Astrocyte of the cerebellum (primary cell): Measurements from ENCODE around the gene ENAM.
A peak's percentile ranks its signal among the peaks of the same experiment; 100 is the strongest.
"Not testable (repeated sequence)": the region's sequence is repeated elsewhere in the genome, so short reads cannot be mapped to it uniquely, and the experiment has no call there.

Experiments
- DNase-seq: peaks from one replicate; pipeline ENCODE4 v3.0.0-alpha.2; 2011; ENCODE audit warnings: low read depth
- H3K4me3 ChIP-seq: 2 replicates; pipeline ENCODE4 v1.5.1; 2011; ENCODE audit warnings: mild to moderate bottlenecking, low read depth, low read length, moderate library complexity
- in situ Hi-C: cut with HindIII; loops from 2 replicates; pipeline ENCODE4 v1.10.0; 2017; ENCODE audit warnings: low sequenced_read_pairs
- TF ChIP-seq, protein P1 (sequence below): IDR thresholded peaks from 2 replicates; pipeline ENCODE4 v1.5.1; 2012; ENCODE audit warnings: low read length, low read depth, moderate library complexity, mild to moderate bottlenecking; ENCODE audit errors: missing control alignments

ENAM gene

DNA sequence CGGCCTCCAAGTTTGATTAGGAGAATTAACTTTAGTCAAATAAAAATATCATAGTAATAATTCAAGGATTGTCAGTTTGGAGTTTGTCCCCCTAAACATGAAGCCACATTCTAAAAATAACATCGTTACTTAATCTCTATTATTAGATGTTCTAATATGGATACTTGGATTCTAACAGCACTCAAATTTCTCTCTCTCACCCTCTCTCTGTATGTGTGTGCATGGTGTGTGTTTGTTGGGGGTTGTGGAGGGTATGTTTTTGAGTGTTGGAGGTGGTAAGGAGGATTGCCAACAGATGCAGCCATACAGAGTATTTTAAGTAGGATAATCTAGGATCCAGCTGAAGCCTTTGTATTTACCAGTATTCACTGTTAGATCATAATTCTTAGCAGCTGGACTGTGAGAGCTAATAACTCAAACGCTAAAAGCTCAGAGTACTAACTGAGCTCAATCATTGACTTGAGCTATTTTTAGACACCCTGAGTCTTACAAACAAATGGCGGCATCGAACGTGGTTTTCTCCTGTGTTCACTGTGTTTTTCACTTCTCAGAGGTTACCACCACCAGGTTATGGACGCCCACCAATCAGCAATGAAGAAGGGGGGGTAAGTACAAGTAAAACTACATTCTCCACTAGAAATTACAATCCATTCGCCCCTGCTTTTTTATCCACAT lies 8.8 kb downstream of the ENAM start:
- H3K4me3 ChIP-seq = no peak overlapping the region
- DNase-seq = no peak
- in situ Hi-C loops = no loop called here
- TF ChIP-seq, protein P1, sequence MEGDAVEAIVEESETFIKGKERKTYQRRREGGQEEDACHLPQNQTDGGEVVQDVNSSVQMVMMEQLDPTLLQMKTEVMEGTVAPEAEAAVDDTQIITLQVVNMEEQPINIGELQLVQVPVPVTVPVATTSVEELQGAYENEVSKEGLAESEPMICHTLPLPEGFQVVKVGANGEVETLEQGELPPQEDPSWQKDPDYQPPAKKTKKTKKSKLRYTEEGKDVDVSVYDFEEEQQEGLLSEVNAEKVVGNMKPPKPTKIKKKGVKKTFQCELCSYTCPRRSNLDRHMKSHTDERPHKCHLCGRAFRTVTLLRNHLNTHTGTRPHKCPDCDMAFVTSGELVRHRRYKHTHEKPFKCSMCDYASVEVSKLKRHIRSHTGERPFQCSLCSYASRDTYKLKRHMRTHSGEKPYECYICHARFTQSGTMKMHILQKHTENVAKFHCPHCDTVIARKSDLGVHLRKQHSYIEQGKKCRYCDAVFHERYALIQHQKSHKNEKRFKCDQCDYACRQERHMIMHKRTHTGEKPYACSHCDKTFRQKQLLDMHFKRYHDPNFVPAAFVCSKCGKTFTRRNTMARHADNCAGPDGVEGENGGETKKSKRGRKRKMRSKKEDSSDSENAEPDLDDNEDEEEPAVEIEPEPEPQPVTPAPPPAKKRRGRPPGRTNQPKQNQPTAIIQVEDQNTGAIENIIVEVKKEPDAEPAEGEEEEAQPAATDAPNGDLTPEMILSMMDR = no peak

DNA sequence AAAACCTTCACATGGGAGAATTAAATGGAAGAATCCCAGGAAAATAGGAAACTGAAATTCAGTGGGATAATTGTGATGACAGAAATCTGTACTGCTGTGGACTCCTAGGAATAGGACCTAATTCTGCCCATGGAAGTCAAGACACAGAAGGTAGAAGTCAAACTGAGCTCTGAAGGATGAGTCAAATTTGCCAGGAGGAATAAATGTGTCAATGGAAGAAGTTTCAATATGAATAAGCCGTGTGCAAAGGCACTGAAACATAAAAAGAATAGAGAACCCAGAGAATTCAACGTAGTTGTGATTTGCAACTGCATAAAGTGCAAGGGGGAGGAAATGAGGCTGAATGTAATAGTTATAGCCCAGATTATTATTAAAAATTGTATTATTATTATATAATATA lies 11.6 kb downstream of the ENAM start:
- in situ Hi-C loops = no loop called here
- no peak for DNase-seq
- H3K4me3 ChIP-seq = no peak overlapping the region
- TF ChIP-seq, protein P1 = no peak

DNA sequence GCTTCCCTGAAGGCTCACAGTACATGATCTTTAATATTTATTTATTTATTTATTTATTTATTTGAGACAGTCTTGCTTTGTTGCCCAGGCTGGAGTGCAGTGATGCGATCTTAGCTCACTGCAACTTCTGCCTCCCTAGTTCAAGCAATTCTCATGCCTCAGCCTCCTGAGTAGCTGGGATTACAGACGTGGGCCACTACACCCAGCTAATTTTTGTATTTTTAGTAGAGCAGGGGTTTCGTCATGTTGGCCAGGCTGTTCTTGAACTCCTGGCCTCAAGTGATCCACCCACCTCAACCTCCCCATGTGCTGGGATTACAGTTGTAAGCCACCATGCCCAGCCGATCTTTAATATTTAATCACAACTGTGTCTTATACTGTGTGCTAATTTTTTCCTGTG lies 22.2 kb downstream of the ENAM start:
- H3K4me3 ChIP-seq, in situ Hi-C loops, DNase-seq: not testable (repeated sequence)

DNA sequence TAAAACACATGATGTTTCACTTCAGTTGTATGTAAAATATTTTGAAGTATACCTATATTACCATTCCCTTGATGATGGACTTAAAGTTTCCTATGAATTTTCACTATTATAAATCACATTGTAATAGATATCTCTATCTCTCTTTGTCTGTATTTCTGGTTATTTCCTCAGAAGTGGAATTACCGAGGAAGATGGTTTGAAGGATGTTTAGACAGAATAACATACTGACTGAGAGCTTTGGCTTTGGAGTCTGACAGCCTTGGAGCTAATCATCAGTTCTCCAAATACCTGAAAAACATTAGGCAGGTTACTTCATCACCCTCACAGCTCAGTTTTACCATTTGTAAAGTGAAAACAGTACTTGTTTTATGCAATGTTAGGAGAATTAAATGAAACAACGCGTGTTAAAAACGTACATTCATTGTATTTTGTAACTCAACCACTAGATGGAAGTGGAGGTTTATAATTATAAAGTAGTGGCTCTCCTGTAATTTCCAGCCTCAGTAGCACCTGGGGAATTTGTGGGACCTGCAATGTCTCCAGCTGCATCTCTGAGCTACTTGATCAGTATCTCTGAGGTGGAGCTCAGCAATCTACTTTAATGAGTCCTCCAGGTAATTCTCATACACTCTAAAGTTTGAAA lies 23.4 kb downstream of the ENAM start:
- in situ Hi-C loops = no loop called here
- no peak overlapping the region for H3K4me3 ChIP-seq
- TF ChIP-seq, protein P1 = peak; percentile 33
- DNase-seq = no peak

DNA sequence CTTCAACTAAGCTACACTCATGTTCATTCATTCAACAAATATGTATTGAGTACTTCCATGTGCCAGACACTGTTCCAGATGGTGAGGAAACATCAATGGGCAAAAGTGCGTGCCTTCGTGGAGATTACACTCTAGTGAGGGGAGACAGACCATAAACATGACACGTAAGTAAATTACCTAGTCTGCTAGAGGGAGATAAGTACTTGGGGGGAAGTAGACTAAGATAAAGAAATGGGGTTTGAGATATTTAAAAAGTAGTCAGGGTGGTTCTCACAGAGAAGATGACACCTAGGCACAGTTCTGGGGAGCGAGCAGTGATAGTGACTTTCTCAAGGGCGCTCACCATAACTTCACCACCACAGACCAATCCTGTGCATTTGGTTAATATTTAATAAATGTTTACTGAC lies 26.1 kb downstream of the ENAM start:
- in situ Hi-C loops = no loop called here
- TF ChIP-seq, protein P1 = no peak
- H3K4me3 ChIP-seq = no peak overlapping the region
- DNase-seq = no peak

DNA sequence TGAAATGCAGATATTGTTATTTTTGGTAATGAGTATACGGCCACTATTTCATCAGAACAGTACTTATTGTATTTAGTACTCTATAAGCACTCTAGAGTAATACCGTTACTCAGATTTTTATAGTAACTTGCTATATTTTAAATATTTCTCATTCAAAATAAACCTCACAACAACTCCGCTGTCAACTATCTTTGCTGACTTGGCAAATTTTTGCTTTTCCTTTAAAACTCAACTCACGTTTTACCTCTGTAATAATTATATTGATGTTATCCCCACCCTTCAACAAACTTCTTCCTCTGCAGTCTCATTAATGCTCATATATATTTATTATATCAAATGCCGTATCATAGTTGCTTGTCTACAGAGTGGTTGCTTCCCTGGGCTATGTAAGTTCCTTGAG lies 28.8 kb downstream of the ENAM start:
- in situ Hi-C loops = no loop called here
- no peak overlapping the region for H3K4me3 ChIP-seq
- DNase-seq = no peak
- TF ChIP-seq, protein P1 = no peak

DNA sequence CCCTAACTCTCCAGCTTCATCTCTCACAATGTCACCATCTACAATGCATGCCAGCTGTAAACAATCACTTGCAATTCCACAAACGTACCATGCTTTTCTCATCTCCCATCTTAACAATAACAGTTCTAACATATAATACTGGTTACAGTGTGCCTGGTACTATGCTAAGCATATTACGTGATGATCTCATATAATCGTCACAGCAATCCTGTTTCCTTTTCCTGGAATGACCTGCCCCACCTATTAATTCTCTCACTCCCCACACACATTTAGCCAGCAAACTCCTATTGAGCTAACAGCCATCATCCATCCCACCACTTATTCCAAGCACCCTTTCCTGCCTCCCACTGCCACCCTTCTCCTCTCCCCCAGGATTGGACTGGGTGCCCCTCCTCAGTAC lies 29.9 kb downstream of the ENAM start:
- DNase-seq = no peak
- H3K4me3 ChIP-seq = no peak overlapping the region
- TF ChIP-seq, protein P1 = no peak
- in situ Hi-C loops = no loop called here
